Activated effector memory CD4-positive, alpha-beta T cell treated with anti-CD3 and anti-CD28 coated beads, Interleukin-2, amount 50 U/mL, for 16 hours (primary cell): Measurements from ENCODE around the gene DEFB113.
"Not testable (repeated sequence)": the region's sequence is repeated elsewhere in the genome, so short reads cannot be mapped to it uniquely, and the experiment has no call there.

Source experiments
- DNase-seq: peaks from one replicate; pipeline ENCODE4 v3.0.0-alpha.2; 2020

The DEFB113 gene, protein sequence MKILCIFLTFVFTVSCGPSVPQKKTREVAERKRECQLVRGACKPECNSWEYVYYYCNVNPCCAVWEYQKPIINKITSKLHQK

DNA sequence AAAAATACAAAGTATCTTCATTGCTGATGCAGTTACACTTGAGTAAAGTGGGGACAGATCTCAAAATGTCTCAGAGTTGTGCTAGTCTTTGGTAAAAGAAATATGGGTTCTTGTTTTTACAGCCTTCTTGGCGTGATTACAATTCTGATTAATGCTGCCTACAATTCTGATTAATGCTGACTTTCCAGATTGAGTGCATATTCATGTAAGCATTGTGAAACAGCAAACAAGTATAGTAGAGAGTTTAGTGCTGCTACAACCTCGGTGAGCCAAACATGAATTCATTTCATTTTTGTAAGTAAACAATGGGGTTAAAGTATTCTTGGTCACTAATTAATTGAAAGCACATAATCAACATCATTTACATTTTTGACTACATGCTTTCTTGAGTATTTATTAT, at the start of gene DEFB113:
DEFB113 (minus strand) TSS at position 21 of the 400 bp plus-strand sequence; CDS start at position 21, 0 bp downstream.
- no peak for DNase-seq

GRCh38 chr6:50007819-50008218, 38.4 kb upstream of the DEFB113 start:
- no peak for DNase-seq

GRCh38 chr6:50003139-50003538, 33.7 kb upstream of the DEFB113 start:
- no peak for DNase-seq

GRCh38 chr6:49995278-49995677, 25.9 kb upstream of the DEFB113 start:
- DNase-seq = no peak

DNA sequence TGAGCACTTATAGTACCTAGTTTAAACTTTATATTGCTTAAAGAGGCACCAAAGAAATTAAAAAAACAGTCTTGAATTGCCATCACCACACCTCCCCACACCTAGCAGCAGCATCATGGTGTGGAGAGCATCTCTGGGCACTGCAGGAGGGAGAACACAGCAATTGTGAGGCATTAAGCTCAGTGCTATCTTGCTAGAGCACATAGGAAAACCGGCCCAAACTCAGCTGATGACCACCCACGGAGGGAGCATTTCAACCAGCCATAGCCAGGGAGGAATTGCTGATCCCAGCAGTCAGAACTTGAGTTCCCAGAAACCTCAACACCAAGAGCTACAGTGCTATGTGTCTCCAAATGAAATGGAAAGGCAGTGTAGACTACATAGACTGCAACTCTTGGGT, 19.5 kb upstream of the DEFB113 start:
- no peak for DNase-seq

GRCh38 chr6:49987749-49988148, 18.3 kb upstream of the DEFB113 start:
- DNase-seq = no peak

DNA sequence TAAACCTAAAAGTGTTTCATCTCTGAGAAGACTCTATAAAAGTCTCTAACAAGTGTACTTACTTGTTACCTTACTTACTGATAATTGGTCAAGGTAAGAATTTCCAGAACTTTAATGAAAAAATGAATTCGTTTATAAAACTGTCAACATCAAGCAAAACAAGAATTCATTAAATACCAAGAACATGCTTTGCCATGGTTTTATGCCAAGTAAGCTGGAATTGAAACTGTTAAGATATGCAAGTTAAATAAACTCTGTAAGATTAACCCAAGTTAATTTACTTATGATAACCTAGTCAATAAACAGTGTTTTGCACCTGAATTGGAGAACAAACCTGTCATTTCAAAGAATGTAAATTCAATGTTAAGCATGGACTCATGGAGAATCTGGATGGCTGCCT, 17.1 kb upstream of the DEFB113 start:
- no peak for DNase-seq

- DNase-seq = no peak
Observed at GRCh38 chr6:49982046-49982445, 12.6 kb upstream of the DEFB113 start.

GRCh38 chr6:49980898-49981297, 11.5 kb upstream of the DEFB113 start:
- DNase-seq = no peak

DNA sequence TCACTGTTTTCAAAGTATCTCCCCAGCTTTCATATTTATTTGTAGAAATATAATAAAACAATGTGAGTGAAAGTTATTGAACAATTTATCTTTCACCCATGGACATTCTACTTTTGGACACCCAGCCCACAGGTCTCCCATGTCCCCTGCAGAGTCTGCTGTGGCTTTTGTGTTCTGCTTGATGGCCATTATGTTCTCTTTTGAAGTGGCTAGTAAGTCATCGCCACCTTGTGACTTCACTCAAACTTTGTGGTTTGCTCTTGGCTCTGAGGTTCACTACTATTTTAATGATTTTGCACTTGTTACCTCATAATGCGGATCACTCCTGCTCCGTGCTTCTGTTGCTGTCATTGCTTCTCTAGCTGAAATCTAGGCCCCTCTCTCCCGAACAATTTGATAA, 10.2 kb upstream of the DEFB113 start:
- DNase-seq = no peak

DNA sequence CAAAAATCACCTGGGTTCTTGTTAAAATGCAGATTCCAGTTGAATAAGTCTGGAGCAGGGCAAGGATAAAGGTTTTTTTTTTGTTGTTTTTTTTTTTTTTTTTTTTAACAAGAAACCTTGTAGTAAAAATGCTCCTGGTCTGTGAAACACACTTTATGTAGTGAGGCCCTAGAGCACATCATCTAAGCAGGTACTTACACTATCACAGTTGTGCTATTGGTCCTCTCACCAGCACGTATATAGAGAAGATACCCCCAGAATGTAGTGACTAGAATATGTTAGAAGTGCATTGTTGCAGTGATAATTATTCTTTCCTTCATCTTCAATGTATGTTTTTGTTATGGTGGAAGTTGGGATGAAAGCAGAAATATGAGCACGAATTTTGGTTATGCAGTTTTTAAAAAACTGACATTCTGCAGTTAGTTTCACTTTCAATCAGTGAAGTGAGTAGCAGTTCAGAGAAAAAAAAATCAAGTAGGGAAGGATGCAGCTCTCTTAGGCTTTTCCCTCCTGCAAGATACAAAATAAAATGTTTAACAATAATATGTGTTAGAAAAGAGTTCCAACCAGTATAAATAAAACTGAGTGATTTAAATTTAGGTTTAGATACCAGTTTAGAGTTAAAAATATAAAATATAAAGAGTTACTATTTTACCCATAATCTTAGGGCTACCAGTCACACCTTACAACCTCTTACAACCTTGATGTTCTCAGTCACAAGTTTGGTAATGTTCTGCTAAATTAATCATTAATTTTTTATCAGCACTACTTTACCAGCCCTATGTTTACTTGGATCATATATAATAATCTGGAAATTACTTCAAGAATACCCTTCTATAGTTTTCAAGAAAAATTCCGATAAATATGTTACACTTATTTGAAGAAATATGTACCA, 9.2 kb upstream of the DEFB113 start:
- DNase-seq = no peak

DNA sequence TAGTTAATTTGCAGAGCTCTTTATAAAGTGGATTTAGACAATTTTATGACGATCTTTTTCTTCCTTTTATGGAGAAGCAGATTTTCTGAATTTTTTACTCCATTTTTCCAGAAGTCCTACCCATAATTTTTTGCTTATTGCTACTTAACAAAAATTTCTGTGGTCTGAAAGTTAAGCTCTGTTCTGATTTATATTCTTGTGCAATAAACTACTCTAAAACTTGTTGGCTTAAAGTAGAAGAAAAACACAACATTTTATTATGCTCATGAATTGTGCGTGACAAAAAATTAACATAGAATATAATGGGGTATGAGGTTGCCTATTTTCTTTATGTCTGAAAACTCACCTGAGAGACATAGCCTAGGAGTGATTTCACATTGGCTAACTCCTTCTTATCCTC, 2.6 kb downstream of the DEFB113 start:
- DNase-seq = no peak

- DNase-seq = no peak
Observed at GRCh38 chr6:49966334-49966733, 3.1 kb downstream of the DEFB113 start.

DNA sequence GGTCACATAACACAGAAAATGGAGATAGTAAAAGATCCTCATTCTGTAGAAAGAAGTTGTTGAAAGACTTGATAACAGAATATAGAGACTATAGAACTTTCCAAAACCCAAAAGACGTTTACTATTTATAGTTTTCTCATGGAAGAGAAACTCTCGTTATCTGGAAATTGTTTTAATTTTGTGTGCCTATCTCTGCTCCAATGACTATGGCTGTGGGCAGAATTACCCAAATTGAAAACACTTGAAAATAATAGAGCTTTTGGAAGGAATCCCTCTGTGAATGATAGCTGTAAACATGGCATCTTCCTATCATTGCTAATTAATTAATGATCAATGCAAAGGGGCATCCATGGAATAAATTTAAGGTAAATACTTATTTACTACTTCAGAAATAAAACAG, 5.4 kb downstream of the DEFB113 start, which contains the start of gene DEFB114:
DEFB114 (minus strand) TSS at position 101 of the 400 bp plus-strand sequence; CDS start at position 42, 59 bp downstream.
- no peak for DNase-seq

DNA sequence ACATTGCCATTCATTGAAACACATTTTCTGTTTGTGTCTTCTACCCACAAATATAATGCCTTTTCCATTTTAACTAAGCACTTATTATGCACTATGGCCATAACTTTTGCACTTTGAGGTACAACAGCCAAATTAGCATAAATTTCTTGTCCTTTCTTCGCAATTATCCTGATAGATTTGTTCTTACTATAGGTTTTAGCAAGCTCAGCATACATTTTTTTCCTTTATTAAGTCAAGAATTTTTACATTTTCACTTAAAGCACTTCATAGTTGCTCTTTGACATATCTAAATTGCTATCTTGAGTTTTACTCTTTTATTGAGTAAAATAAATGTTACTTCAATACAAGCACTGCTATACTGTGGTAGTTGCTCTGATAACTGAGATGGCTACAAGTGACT, 11.2 kb downstream of the DEFB113 start:
- DNase-seq = no peak

- DNase-seq = no peak
Observed at GRCh38 chr6:49955847-49956246, 13.6 kb downstream of the DEFB113 start.

DNA sequence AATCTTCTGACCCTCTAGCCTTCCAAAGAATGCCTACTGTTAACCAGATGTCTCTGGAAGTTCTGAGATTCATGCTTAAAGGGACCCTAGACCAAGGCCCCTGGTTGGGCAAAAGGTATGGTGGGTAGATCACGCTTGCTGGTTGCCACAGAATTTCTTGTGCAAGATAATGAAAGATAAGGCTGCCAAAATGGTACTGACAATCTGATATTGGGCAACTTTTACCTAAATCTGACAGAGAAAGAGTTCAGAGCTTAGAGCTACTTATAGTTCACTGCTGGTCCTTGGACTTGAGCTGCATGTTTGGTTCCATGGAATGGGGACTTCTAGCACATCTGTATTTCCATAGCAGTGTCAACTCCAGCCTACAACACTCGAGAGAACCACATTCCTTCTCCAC, 17.5 kb downstream of the DEFB113 start:
- no peak for DNase-seq

- DNase-seq = no peak
Observed at GRCh38 chr6:49950415-49950751, 19.0 kb downstream of the DEFB113 start.

DNA sequence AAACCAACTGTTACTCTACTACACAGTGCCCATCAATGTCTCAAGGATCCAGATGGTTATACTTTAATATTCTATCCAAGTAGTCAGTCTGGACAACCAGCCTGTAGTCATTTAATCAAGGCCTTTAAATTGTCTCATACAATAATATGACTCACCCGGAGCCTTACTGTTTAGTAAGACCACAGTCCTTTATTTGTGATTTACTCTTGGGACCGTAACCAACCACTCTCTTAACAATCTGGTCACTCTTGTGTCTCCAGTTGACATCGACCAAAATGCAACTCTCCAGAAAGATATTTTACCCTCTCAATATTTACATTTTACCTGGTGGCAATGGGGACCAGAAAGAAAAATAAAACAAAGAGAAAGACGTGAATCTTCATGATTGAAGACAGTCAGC, 20.4 kb downstream of the DEFB113 start:
- DNase-seq = no peak

DNA sequence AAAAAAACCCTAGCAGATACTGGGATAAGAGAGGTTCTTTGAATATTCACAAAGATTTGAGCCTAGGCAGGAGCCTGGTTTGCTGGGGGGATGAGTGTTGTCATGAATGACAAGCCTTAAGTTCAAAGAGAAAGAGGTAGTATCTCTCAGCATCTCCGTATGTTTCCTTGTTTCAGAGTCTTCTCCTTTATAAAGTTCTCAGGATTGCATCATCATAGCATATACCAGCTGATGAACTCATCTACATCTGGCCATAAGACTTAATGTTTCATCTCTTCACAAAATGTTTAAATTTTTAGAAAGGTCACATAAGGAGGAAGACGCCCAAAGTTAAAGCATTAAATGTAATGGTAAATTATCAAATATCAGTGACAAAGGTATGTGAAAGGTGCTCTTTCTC, 22.6 kb downstream of the DEFB113 start:
- no peak for DNase-seq

DNA sequence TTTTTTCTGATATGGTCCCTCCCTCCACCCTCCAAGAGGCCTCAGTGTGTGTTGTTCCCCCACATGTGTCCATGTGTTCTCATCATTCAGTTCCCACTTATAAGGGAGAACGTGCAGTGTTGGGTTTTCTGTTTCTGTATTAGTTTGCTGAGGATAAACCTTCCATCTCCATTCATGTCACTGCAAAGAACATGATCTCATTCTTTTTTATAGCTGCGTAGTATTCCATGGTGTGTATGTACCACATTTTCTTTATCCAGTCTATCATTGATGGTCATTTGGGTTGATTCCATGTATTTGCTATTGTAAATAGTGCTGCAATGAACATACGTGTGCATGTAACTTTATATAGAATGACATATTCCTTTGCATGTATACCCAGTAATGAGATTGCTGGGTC, 25.4 kb downstream of the DEFB113 start:
- not testable (repeated sequence) for DNase-seq

- no peak for DNase-seq
Observed at GRCh38 chr6:49939993-49940498, 29.4 kb downstream of the DEFB113 start.

- no peak for DNase-seq
Observed at GRCh38 chr6:49937811-49938210, 31.6 kb downstream of the DEFB113 start.

- no peak for DNase-seq
Observed at GRCh38 chr6:49937017-49937416, 32.4 kb downstream of the DEFB113 start.

DNA sequence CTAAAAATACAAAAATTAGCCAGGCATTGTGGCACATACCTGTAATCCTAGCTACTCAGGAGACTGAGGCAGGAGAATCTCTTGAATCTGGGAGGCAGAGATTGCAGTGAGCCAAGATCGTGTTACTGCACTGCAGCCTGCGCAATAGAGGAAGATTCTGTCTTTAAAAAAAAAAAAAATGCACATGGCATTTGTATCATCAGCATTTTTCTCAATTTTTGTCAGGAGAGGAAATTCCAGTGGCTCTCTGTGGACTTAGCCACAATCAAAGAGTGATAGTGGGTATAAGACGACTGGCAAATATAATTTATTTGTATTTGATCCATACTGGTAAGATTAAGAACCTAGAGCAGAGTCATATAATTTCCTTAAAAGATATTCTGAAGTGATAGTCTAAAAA, 34.0 kb downstream of the DEFB113 start:
- DNase-seq = no peak
